Measurements from ENCODE around the gene AQP2. TPM values are rescaled to one million over a fixed set of nuclear protein-coding genes. Genes with fewer than 3 reads are reported as not detected.

The AQP2 gene
- total RNA-seq, 1 experiment from 2014 or later: not detected

- POLR2A ChIA-PET: no interaction called here
- no peak for TF ChIP-seq CTCF (IDR thresholded peaks at IDR 0.05 in 2 of 3, conservative IDR thresholded peaks at IDR 0.05 in 1 of 3; ENCODE audit: borderline replicate concordance in 1 of 3, insufficient read depth in 1 of 3, low read depth in 2 of 3, low read length in 2 of 3)
- no peak for TF ChIP-seq POLR2AphosphoS5 (IDR thresholded peaks at IDR 0.05; ENCODE audit: low read depth, low read length)
- no peak for TF ChIP-seq CEBPB (IDR thresholded peaks at IDR 0.05; ENCODE audit: low read depth)
- TF ChIP-seq JUND (IDR thresholded peaks at IDR 0.05): no peak
- no peak for TF ChIP-seq SP1 (IDR thresholded peaks at IDR 0.05; ENCODE audit: low read depth)
Observed at GRCh38 chr12:49982246-49983087, 31.9 kb downstream of the AQP2 start.

GRCh38 chr12:49983892-49984291, 33.4 kb downstream of the AQP2 start:
- no peaks in the 10 kb centered on the region for H3K9me2 ChIP-seq (ENCODE audit: insufficient read depth)
- peaks cover 16 to 22% of the 10 kb centered on the region in 2 experiments for H3K36me3 ChIP-seq (ENCODE audit: control insufficient read depth in 1 of 2, insufficient read depth in 2 of 2, low read length in 2 of 2)
- ATAC-seq (no peak), DNase-seq (ENCODE audit: low read depth, low spot score) (no peak)
- H2AFZ ChIP-seq (ENCODE audit: low read depth, low read length, poor library complexity, severe bottlenecking): no peak overlapping the region
- H3K4me1 ChIP-seq (ENCODE audit: control insufficient read depth in 1 of 2, insufficient read depth in 2 of 2, low read length in 2 of 2): no peaks in the 10 kb centered on the region
- no peak for TF ChIP-seq YY1 (IDR thresholded peaks at IDR 0.05; ENCODE audit: extremely low read depth, insufficient replicate concordance, low read depth, low read length)
- no peak for TF ChIP-seq ELF1 (IDR thresholded peaks at IDR 0.05; ENCODE audit: borderline replicate concordance, low read depth)
- no peaks in the 10 kb centered on the region for H3K9me3 ChIP-seq (ENCODE audit: control insufficient read depth in 1 of 2, insufficient read depth in 1 of 2, low read depth in 1 of 2, low read length in 2 of 2)
- ChIA-PET RAD21 (ENCODE audit: low non-redundant PET in 1 of 2, low total read pairs in 2 of 2, uncharacterized antibody in 2 of 2, unreplicated experiment in 2 of 2) (no interaction called here), POLR2A (no interaction called here), CTCF (interaction anchor here (0.8 to 1.4 kb wide), 2 partner anchors 17 to 86 kb away, joined by 3 to 6 read pairs; no protein-coding TSS in a partner anchor)
- no peak overlapping the region for H3K27ac ChIP-seq (ENCODE audit: low read depth, low read length)
- intact Hi-C loops (cut with micrococcal nuclease): no loop called here
- H3K4me3 ChIP-seq (replicated peaks in 1 of 2; ENCODE audit: low read depth in 1 of 2, low read length in 2 of 2): no peak overlapping the region
- H3K27me3 ChIP-seq (ENCODE audit: insufficient read depth, low read length): no peaks in the 10 kb centered on the region
- no peaks in the 10 kb centered on the region for H4K20me1 ChIP-seq (ENCODE audit: insufficient read depth)
- no peak overlapping the region for H3K4me2 ChIP-seq (ENCODE audit: low read length)
- no TSS peak for BruUV-seq (replicated peaks)
- no peaks in the 10 kb centered on the region for H3K79me2 ChIP-seq (ENCODE audit: insufficient read depth, low read length)
- H3K9ac ChIP-seq (ENCODE audit: low read length): no peak overlapping the region

More at GRCh38 chr12:49982246-49983087, 31.9 kb downstream of the AQP2 start:
- ATAC-seq (no peak), DNase-seq (ENCODE audit: low read depth, low spot score) (no peak)
- Histone ChIP-seq H3K9ac (ENCODE audit: low read length) (no peak overlapping the region), H3K36me3 (ENCODE audit: control insufficient read depth in 1 of 2, insufficient read depth in 2 of 2, low read length in 2 of 2) (peaks cover 7% of the 10 kb centered on the region in 2 experiments; a peak in 3 of 4 replicates), H3K79me2 (ENCODE audit: insufficient read depth, low read length) (no peaks in the 10 kb centered on the region), H3K4me2 (ENCODE audit: low read length) (no peak overlapping the region), H3K27me3 (ENCODE audit: insufficient read depth, low read length) (no peaks in the 10 kb centered on the region), H3K9me2 (ENCODE audit: insufficient read depth) (no peaks in the 10 kb centered on the region), H3K4me3 (replicated peaks in 1 of 2; ENCODE audit: low read depth in 1 of 2, low read length in 2 of 2) (no peak overlapping the region), H4K20me1 (ENCODE audit: insufficient read depth) (no peaks in the 10 kb centered on the region), H3K27ac (ENCODE audit: low read depth, low read length) (no peak overlapping the region), H3K4me1 (ENCODE audit: control insufficient read depth in 1 of 2, insufficient read depth in 2 of 2, low read length in 2 of 2) (no peaks in the 10 kb centered on the region), H2AFZ (ENCODE audit: low read depth, low read length, poor library complexity, severe bottlenecking) (no peak overlapping the region), H3K9me3 (ENCODE audit: control insufficient read depth in 1 of 2, insufficient read depth in 1 of 2, low read depth in 1 of 2, low read length in 2 of 2) (no peaks in the 10 kb centered on the region)
- intact Hi-C loops (cut with micrococcal nuclease): no loop called here
- RAD21 ChIA-PET (ENCODE audit: low non-redundant PET in 1 of 2, low total read pairs in 2 of 2, uncharacterized antibody in 2 of 2, unreplicated experiment in 2 of 2): no interaction called here
- CTCF ChIA-PET: interaction anchor here (1.0 to 4.0 kb wide), 3 partner anchors 8 to 88 kb away, joined by 3 to 25 read pairs (median 3); no protein-coding TSS in a partner anchor
- BruUV-seq (replicated peaks): no TSS peak

All from HCT116 (cell line).